Nephron progenitor cell (in vitro differentiated cells): Measurements from ENCODE around the gene WDR7.

Experiments used
- DNase-seq: peaks from one replicate; pipeline ENCODE4 v3.0.0; 2021
- H3K27ac Mint-ChIP-seq: 2 replicates; pipeline ENCODE4 v1.8.0; 2021; ENCODE audit warnings: mild to moderate bottlenecking, moderate library complexity, mixed read lengths
- H3K27me3 Mint-ChIP-seq: 2 replicates; pipeline ENCODE4 v1.8.0; 2021; ENCODE audit warnings: mild to moderate bottlenecking, low read depth, mixed read lengths; ENCODE audit not compliant: poor library complexity
- H3K36me3 Mint-ChIP-seq: 2 replicates; pipeline ENCODE4 v1.8.0; 2021; ENCODE audit warnings: low read depth, mixed read lengths
- H3K4me1 Mint-ChIP-seq: 2 replicates; pipeline ENCODE4 v1.8.0; 2021; ENCODE audit warnings: mixed read lengths
- H3K4me3 Mint-ChIP-seq: 2 replicates; pipeline ENCODE4 v1.8.0; 2021; ENCODE audit warnings: mild to moderate bottlenecking, moderate library complexity, mixed read lengths
- H3K9me3 Mint-ChIP-seq: 2 replicates; pipeline ENCODE4 v1.8.0; 2021; ENCODE audit warnings: mild to moderate bottlenecking, moderate library complexity, mixed read lengths
- TF ChIP-seq, protein P1 (sequence below): fragments of 200-600 bp; sonication (generic); IDR thresholded peaks from 2 replicates; pipeline ENCODE4 v1.5.0; 2021; ENCODE audit warnings: antibody characterized with exemption

The WDR7 gene

DNA sequence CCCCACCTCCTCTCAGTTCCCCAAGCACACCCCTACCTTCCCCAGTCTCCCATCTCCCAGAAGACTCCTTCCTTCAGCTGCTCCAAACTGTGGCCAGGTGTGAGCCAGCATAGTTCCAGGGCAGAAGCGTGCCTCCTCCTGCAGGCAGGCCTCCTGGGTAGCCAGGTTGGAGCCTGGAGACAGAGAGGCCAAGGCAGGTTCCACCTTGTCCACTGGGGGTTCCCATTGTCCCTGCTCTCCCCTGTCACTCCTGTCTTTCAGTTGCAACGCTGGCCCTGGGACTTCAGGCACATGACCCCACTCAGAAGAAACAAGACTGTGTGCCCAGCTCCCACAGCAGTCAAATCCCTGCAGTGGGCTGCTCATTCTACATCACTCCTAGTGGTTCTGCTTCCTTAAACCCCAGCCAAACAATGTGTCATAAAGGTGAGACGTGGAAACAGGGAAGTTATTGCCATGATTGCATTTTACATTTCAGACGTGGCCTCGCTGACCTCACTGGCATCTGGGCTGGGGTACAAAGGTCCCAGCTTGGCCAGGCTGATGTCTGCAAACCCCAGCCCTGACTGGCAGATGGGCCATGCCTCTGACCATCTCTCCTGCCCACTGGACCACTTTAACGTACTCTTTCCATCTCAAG, 399.3 kb downstream of the WDR7 start:
- H3K4me3 Mint-ChIP-seq, result no peak overlapping the region
- no peak overlapping the region for H3K27ac Mint-ChIP-seq

DNA sequence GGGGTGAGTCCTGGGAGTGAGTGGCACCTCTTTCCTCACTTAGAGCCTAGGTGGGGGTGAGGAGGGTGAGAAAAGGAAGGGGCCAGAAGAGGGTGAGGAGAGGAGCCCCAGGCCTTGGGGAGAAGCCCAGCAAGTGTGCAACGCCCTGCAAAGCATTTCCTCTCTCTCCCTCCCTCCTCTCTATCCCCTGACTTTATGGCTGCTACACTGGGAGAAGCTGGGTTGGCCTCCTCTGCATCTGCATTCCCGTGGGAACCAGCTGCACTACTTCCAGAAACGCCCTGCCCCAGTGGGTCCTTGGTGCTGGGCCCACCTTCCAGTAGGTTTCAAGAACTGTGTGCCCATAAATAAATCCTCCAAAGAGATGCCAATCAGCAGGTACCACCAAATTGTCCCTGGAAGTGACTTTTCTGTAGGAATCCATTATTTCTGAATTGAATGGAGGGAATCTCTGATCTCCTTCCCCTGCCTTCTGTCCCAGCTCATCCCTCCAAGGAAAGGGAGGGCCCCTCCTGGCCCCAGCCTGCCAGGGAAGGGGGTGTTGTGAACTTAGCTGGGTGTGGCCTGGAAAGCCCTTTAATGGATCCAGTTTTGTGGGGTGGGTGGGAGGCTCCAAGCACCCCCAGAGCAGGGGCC, 400.0 kb downstream of the WDR7 start:
- TF ChIP-seq, protein P1, sequence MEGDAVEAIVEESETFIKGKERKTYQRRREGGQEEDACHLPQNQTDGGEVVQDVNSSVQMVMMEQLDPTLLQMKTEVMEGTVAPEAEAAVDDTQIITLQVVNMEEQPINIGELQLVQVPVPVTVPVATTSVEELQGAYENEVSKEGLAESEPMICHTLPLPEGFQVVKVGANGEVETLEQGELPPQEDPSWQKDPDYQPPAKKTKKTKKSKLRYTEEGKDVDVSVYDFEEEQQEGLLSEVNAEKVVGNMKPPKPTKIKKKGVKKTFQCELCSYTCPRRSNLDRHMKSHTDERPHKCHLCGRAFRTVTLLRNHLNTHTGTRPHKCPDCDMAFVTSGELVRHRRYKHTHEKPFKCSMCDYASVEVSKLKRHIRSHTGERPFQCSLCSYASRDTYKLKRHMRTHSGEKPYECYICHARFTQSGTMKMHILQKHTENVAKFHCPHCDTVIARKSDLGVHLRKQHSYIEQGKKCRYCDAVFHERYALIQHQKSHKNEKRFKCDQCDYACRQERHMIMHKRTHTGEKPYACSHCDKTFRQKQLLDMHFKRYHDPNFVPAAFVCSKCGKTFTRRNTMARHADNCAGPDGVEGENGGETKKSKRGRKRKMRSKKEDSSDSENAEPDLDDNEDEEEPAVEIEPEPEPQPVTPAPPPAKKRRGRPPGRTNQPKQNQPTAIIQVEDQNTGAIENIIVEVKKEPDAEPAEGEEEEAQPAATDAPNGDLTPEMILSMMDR, result no peak
- no peak for DNase-seq
- Mint-ChIP-seq H3K4me3 (no peak overlapping the region), H3K27me3 (peaks cover 4% of the 10 kb centered on the region), H3K27ac (no peak overlapping the region), H3K9me3 (peaks cover 4% of the 10 kb centered on the region), H3K4me1 (peaks cover 13% of the 10 kb centered on the region), H3K36me3 (no peaks in the 10 kb centered on the region)

More for the DNA sequence above, 399.3 kb downstream of the WDR7 start:
- Mint-ChIP-seq H3K27me3 (peaks cover 4% of the 10 kb centered on the region), H3K36me3 (no peaks in the 10 kb centered on the region), H3K9me3 (peaks cover 11% of the 10 kb centered on the region), H3K4me1 (peaks cover 13% of the 10 kb centered on the region)
- TF ChIP-seq, protein P1, result no peak
- DNase-seq, result no peak

DNA sequence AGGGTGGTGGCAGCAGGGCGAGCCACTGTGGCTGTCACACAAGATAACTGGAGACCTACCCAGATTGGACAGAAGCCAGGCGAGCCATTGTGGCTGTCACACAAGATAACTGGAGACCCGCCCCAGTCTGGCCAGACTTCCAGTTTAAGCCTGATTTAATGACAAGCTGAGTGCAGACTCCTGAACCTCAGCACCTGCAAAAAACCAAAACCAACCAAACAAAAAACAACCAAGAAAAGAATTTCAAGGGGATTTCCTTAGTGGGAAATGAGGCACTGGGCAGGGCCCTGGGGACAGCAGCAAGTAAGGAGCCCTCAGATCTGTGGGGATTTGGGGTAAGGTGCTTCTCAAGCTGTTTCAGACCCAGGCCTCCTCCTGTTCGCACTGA, 400.5 kb downstream of the WDR7 start:
- no peak overlapping the region for H3K27ac Mint-ChIP-seq
- no peak overlapping the region for H3K4me3 Mint-ChIP-seq
- H3K4me1 Mint-ChIP-seq, result peaks cover 13% of the 10 kb centered on the region
- peaks cover 6% of the 10 kb centered on the region for H3K27me3 Mint-ChIP-seq
- no peaks in the 10 kb centered on the region for H3K9me3 Mint-ChIP-seq
- TF ChIP-seq, protein P1, result no peak
- DNase-seq, result no peak
- H3K36me3 Mint-ChIP-seq, result no peaks in the 10 kb centered on the region

DNA sequence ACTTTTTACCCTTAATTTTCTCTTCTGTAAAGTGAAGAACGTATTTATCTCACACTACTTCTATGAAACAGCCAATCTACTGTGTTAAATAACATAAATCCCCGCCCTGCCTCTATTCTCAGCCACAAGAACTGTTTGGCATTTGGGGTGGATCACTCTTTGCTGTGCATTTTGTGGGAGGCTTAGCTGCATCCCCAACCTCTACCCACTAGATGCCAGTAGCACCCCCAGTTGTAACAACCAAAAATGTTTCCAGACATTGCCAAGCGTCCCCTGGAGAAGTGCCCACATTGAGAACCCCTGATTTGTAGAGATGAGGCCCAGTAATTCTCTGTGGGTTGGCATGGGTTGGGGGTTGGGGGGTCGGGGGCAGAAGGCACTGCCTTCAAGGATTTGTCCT, 401.0 kb downstream of the WDR7 start:
- no peaks in the 10 kb centered on the region for H3K36me3 Mint-ChIP-seq
- TF ChIP-seq, protein P1, result no peak
- H3K27ac Mint-ChIP-seq, result no peak overlapping the region
- peaks cover 13% of the 10 kb centered on the region for H3K4me1 Mint-ChIP-seq
- no peak for DNase-seq
- no peaks in the 10 kb centered on the region for H3K9me3 Mint-ChIP-seq
- H3K27me3 Mint-ChIP-seq, result peaks cover 8% of the 10 kb centered on the region
- H3K4me3 Mint-ChIP-seq, result no peak overlapping the region

DNA sequence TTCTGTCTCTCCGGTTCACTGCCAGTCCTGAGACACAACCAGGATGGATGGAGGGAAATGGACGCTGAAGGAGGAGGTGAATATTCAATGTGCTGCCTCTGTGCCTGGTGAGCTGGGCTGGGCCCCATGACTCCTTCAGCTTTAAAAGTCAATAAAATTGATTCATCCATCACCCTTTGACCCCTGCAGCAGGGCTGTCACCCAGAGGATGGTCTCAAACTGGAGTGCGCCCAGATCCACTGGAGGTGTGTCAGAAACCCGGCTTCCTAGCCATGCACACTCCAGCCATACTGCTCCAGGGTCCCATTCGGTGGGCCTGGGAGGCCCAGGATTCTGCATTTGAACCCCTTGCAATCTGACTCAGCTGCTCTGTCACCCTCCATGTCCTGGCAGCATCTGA, 401.6 kb downstream of the WDR7 start:
- DNase-seq, result no peak
- no peak overlapping the region for H3K4me3 Mint-ChIP-seq
- H3K36me3 Mint-ChIP-seq, result no peaks in the 10 kb centered on the region
- H3K27me3 Mint-ChIP-seq, result peaks cover 8% of the 10 kb centered on the region
- H3K4me1 Mint-ChIP-seq, result peaks cover 13% of the 10 kb centered on the region
- H3K9me3 Mint-ChIP-seq, result no peaks in the 10 kb centered on the region
- H3K27ac Mint-ChIP-seq, result peak overlapping the region; percentile 68
- TF ChIP-seq, protein P1, result no peak

DNA sequence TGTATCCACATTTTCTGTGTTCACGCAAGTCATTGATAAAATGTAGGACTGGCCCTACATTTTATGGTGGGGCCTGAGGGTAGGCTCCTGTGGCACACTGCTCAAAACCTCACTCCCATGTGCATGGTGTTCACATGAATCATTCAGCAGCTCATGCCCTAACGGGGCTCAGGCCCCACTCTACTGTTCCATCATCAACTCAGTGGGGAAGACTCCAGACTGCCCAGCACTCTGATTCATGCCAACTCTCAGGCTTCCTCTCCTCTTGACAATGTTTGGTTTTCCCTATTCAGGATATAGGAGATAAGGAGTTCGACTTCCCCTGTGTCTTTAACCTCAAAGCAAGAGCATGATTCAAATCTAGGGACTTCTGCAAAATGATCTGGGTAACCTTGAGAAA, 403.7 kb downstream of the WDR7 start:
- no peaks in the 10 kb centered on the region for H3K36me3 Mint-ChIP-seq
- no peak overlapping the region for H3K27ac Mint-ChIP-seq
- TF ChIP-seq, protein P1, result no peak
- peaks cover 8% of the 10 kb centered on the region for H3K27me3 Mint-ChIP-seq
- no peak overlapping the region for H3K4me3 Mint-ChIP-seq
- DNase-seq, result no peak
- H3K4me1 Mint-ChIP-seq, result peaks cover 13% of the 10 kb centered on the region
- no peaks in the 10 kb centered on the region for H3K9me3 Mint-ChIP-seq
